Vagina (tissue), 2 donors: ENCODE measurements around the gene HPSE. TPM values are rescaled to one million over a fixed set of nuclear protein-coding genes. Genes with fewer than 3 reads are reported as not detected.

Experiments used
- DNase-seq, 2 donors: peaks; one replicate each; pipeline ENCODE4 v3.0.0-alpha.2; 2017; ENCODE audit errors: extremely low spot score in 2 of 2
- H3K27ac ChIP-seq: fragments of 200-600 bp; sonication (generic); one replicate; pipeline ENCODE4 v1.5.1; 2019
- H3K27me3 ChIP-seq: fragments of 200-600 bp; sonication (generic); one replicate; pipeline ENCODE4 v1.5.1; 2019
- H3K36me3 ChIP-seq, 2 donors: fragments of 200-600 bp; sonication (generic); one replicate each; pipeline ENCODE4 v1.5.1; 2017 to 2019
- H3K4me1 ChIP-seq: fragments of 200-600 bp; sonication (generic); one replicate; pipeline ENCODE4 v1.5.1; 2019
- H3K4me3 ChIP-seq, 2 donors: fragments of 200-600 bp; sonication (generic); 1 replicate in 1 of 2; 2 replicates in 1 of 2; pipeline ENCODE4 v1.5.1; 2016 to 2019
- H3K9me3 ChIP-seq: fragments of 200-600 bp; sonication (generic); one replicate; pipeline ENCODE4 v1.5.1; 2019
- CTCF ChIP-seq, 3 experiments: fragments of 450-650 bp in 2 of 3; fragments of 200-600 bp in 1 of 3; sonication (generic) in 1 of 3; IDR thresholded peaks; one replicate each; pipeline ENCODE4 v1.5.1; 2017 to 2019; ENCODE audit warnings: antibody characterized with exemption in 3 of 3, mild to moderate bottlenecking in 2 of 3, moderate library complexity in 2 of 3
- POLR2A ChIP-seq, 2 donors: fragments of 450-650 bp; IDR thresholded peaks; one replicate each; pipeline ENCODE4 v1.6.1; 2017; ENCODE audit warnings: antibody characterized with exemption in 2 of 2, mild to moderate bottlenecking in 2 of 2, moderate library complexity in 2 of 2
- POLR2AphosphoS5 ChIP-seq, 2 donors: sonication (generic); formaldehyde crosslinking; IDR thresholded peaks; one replicate each; pipeline ENCODE4 v1.9.0; 2017; ENCODE audit warnings: antibody characterized with exemption in 2 of 2, mild to moderate bottlenecking in 2 of 2, low read depth in 1 of 2; ENCODE audit not compliant: insufficient read depth in 1 of 2
- intact Hi-C: fragments of 100-400 bp; cut with DNase I; formaldehyde crosslinking; loops from one replicate; pipeline ENCODE4 v1.15.1; 2023
- total RNA-seq: library from RNA; depleted of rRNA; stranded (reverse); fragments of >200 nt; gene quantifications from one replicate; pipeline ENCODE4 v1.2.3, GENCODE V29; 2016

Gene HPSE
- total RNA-seq, 1 donor from 2014 or later: 1.7 TPM

- H3K36me3 ChIP-seq: no peaks in the 10 kb centered on the region
- no peaks in the 10 kb centered on the region for H3K9me3 ChIP-seq
- intact Hi-C loops: no loop called here
- no peak overlapping the region for H3K27ac ChIP-seq
- no peaks in the 10 kb centered on the region for H3K27me3 ChIP-seq
- H3K4me3 ChIP-seq: no peak overlapping the region
- no peak for TF ChIP-seq POLR2A (IDR thresholded peaks at IDR 0.05)
- TF ChIP-seq CTCF (IDR thresholded peaks at IDR 0.05): no peak
- TF ChIP-seq POLR2AphosphoS5 (IDR thresholded peaks at IDR 0.05; ENCODE audit: insufficient read depth in 1 of 2, low read depth in 1 of 2): no peak
- DNase-seq: no peak
- no peaks in the 10 kb centered on the region for H3K4me1 ChIP-seq
These were observed 18.9 kb upstream of the HPSE start for GRCh38 chr4:83353516-83353915.

DNA sequence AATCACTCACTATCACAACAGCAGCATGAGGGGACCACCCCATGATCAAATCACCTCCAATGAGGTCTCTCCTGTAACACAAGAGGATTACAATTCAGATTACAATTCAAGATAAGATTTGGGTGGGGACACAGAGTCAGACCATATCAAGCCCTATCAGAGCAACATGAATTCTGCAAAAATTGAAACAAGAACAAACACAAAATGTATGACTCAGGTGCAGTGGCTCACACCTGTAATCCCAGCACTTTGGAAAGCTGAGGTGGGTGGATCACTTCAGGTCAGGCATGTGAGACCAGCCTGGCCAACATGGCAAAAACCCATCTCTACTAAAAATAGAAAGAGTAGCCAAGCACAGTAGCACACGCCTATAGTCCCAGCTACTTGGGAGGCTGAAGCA is 13.4 kb upstream of the HPSE start:
- no peaks in the 10 kb centered on the region for H3K36me3 ChIP-seq
- no peak overlapping the region for H3K4me3 ChIP-seq
- intact Hi-C loops: no loop called here
- no peaks in the 10 kb centered on the region for H3K4me1 ChIP-seq
- no peak for DNase-seq
- TF ChIP-seq POLR2AphosphoS5 (IDR thresholded peaks at IDR 0.05; ENCODE audit: insufficient read depth in 1 of 2, low read depth in 1 of 2) (no peak), CTCF (IDR thresholded peaks at IDR 0.05) (no peak), POLR2A (IDR thresholded peaks at IDR 0.05) (no peak)
- no peaks in the 10 kb centered on the region for H3K27me3 ChIP-seq
- H3K9me3 ChIP-seq: no peaks in the 10 kb centered on the region
- H3K27ac ChIP-seq: no peak overlapping the region

- Histone ChIP-seq H3K4me1 (no peaks in the 10 kb centered on the region), H3K27ac (no peak overlapping the region), H3K9me3 (no peaks in the 10 kb centered on the region), H3K27me3 (no peaks in the 10 kb centered on the region), H3K36me3 (no peaks in the 10 kb centered on the region), H3K4me3 (no peak overlapping the region)
- DNase-seq: no peak
- intact Hi-C loops: no loop called here
- TF ChIP-seq POLR2A (IDR thresholded peaks at IDR 0.05) (no peak), POLR2AphosphoS5 (IDR thresholded peaks at IDR 0.05; ENCODE audit: insufficient read depth in 1 of 2, low read depth in 1 of 2) (no peak), CTCF (IDR thresholded peaks at IDR 0.05) (no peak)
These were observed 7.8 kb upstream of the HPSE start for GRCh38 chr4:83342476-83342875.

DNA sequence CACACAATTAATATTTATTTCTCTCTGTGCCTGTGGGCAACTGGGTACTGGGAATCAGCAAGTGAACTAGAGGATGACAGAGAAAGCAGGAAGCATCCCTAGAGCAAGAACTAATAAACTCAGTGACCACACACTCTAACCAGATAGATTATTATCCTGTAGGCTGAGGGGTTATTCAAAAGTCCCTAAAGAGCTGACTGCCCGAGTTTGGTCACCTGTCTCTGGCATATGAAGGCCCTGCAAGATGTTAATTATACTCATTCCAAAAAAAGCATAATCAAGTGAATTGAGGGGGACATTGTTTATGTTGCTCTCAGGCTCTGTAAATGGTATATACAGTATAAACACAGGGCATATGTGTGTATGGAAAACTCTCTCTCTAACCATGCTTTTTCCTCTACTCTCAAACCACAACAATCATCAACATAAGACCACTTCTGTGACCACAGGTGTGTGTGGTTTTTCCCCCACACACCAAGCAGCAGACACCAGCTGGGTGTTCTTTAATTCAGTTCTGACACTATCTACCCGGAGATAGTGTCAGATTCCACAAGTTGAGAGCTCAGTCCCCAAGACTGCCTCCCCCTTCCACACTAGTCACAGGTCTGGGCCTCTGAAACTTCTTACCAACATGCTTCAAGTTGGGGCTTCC is 6.2 kb upstream of the HPSE start:
- peaks cover 1% of the 10 kb centered on the region for H3K4me1 ChIP-seq
- TF ChIP-seq POLR2AphosphoS5 (IDR thresholded peaks at IDR 0.05; ENCODE audit: insufficient read depth in 1 of 2, low read depth in 1 of 2): no peak
- TF ChIP-seq POLR2A (IDR thresholded peaks at IDR 0.05): no peak
- intact Hi-C loops: no loop called here

DNA sequence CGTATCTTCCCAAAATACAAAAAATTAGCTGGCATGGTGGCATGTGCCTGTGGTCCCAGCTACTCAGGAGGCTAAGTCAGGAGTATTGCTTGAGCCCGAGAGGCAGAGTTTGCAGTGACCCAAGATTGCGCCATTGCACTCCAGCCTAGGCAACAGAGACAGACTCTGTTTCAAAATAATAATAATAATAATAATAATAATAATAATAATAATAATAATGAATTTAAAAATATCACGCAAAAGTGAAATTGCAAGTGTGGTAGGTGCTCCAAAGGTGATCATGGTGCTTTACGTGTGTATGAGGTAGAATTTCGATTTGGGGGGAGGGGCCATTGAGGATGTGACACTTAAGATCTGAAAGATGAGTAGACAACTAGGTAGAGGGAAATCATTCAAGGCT is 4.9 kb upstream of the HPSE start:
- Histone ChIP-seq H3K4me1 (peaks cover 12% of the 10 kb centered on the region), H3K36me3 (no peaks in the 10 kb centered on the region), H3K9me3 (no peaks in the 10 kb centered on the region), H3K27ac (no peak overlapping the region), H3K4me3 (no peak overlapping the region), H3K27me3 (no peaks in the 10 kb centered on the region)
- TF ChIP-seq POLR2A (IDR thresholded peaks at IDR 0.05): no peak
- TF ChIP-seq CTCF (IDR thresholded peaks at IDR 0.05): no peak
- no peak for TF ChIP-seq POLR2AphosphoS5 (IDR thresholded peaks at IDR 0.05; ENCODE audit: insufficient read depth in 1 of 2, low read depth in 1 of 2)
- intact Hi-C loops: no loop called here
- DNase-seq: no peak

More for the DNA sequence above, 6.2 kb upstream of the HPSE start:
- no peak overlapping the region for H3K27ac ChIP-seq
- no peaks in the 10 kb centered on the region for H3K27me3 ChIP-seq
- H3K36me3 ChIP-seq: no peaks in the 10 kb centered on the region
- DNase-seq: no peak
- no peaks in the 10 kb centered on the region for H3K9me3 ChIP-seq
- no peak overlapping the region for H3K4me3 ChIP-seq
